Measurements from ENCODE around the gene ATP6V0B. TPM values are rescaled to one million over a fixed set of nuclear protein-coding genes. Genes with fewer than 3 reads are reported as not detected.
A peak's percentile ranks its signal among the peaks of the same experiment; 100 is the strongest.

ATP6V0B gene
- total and polyA plus RNA-seq, 10 of the 15 experiments (the other 5 are each of a cell fraction or from before 2014, with no cell fraction given), result 65.3 to 250 (median 144) TPM

DNA sequence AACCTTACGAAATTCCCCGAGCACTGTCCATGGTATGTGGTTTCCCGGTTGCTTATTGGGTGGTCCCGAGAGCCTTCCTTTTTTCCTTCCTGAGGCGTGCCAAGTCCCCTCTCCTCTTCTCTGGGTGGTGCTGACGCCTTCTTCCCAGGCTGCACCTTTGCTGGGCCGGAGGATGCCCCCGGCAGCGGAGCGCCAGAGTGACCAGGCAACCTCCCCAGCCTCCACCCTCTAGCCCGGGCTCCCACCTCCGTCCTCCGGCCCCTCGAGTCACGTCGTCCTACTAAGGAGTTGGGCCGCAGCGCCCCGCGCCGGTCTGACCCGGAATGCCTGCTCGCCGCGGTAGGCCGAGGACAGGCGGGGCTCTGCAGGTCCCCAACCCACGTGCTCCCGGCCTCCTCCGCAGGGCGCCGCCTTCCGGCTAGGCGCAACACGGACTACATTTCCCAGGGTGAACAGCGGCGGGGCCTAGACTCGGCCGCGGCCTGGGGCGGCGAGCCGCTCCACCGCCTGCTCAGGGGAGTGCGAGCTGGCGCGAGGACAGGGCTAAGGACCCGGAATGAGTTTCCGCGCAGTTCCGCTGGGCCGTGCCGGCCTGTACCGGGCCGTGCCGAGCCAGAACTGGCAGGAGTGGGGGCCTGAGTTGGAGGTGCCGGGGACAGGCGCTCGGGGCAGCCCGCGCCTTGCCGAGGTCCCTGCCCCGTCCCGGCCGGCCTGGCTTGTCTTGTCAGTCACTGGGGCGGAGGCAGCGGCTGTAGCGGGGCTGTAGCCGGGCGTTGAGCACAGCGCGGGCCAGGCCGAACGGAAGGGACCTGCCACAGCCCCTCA, 28.3 kb upstream of the ATP6V0B start, which contains the start of gene IPO13 (continued):
- TF ChIP-seq, protein P1, sequence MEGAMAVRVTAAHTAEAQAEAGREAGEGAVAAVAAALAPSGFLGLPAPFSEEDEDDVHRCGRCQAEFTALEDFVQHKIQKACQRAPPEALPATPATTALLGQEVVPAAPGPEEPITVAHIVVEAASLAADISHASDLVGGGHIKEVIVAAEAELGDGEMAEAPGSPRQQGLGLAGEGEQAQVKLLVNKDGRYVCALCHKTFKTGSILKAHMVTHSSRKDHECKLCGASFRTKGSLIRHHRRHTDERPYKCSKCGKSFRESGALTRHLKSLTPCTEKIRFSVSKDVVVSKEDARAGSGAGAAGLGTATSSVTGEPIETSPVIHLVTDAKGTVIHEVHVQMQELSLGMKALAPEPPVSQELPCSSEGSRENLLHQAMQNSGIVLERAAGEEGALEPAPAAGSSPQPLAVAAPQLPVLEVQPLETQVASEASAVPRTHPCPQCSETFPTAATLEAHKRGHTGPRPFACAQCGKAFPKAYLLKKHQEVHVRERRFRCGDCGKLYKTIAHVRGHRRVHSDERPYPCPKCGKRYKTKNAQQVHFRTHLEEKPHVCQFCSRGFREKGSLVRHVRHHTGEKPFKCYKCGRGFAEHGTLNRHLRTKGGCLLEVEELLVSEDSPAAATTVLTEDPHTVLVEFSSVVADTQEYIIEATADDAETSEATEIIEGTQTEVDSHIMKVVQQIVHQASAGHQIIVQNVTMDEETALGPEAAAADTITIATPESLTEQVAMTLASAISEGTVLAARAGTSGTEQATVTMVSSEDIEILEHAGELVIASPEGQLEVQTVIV (IDR thresholded peaks at IDR 0.05; ENCODE audit: borderline replicate concordance, partially characterized antibody), result peak; percentile 91
- peak; percentile 62; the same call in 1 of the 2 replicates for TF ChIP-seq CHD1 (IDR thresholded peaks at IDR 0.05; ENCODE audit: low read depth, low read length)
- TF ChIP-seq, protein P2, sequence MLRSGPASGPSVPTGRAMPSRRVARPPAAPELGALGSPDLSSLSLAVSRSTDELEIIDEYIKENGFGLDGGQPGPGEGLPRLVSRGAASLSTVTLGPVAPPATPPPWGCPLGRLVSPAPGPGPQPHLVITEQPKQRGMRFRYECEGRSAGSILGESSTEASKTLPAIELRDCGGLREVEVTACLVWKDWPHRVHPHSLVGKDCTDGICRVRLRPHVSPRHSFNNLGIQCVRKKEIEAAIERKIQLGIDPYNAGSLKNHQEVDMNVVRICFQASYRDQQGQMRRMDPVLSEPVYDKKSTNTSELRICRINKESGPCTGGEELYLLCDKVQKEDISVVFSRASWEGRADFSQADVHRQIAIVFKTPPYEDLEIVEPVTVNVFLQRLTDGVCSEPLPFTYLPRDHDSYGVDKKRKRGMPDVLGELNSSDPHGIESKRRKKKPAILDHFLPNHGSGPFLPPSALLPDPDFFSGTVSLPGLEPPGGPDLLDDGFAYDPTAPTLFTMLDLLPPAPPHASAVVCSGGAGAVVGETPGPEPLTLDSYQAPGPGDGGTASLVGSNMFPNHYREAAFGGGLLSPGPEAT (IDR thresholded peaks at IDR 0.05; ENCODE audit: low read depth), result peak; percentile 70; the same call in 1 of the 2 replicates
- peak; percentile 99 for TF ChIP-seq LARP7 (IDR thresholded peaks at IDR 0.05)
- TF ChIP-seq FOXM1 (IDR thresholded peaks at IDR 0.05; ENCODE audit: low read depth, low read length), result no peak
- TF ChIP-seq ZNF274 (IDR thresholded peaks at IDR 0.05; ENCODE audit: insufficient read depth, insufficient read length), result no peak
- TF ChIP-seq, protein P3, sequence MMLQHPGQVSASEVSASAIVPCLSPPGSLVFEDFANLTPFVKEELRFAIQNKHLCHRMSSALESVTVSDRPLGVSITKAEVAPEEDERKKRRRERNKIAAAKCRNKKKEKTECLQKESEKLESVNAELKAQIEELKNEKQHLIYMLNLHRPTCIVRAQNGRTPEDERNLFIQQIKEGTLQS (IDR thresholded peaks at IDR 0.05; ENCODE audit: borderline replicate concordance, extremely low read depth, low read depth, low read length), result peak; percentile 34; the same call in 1 of the 2 replicates
- peak; percentile 69 for TF ChIP-seq HDAC6 (IDR thresholded peaks at IDR 0.05; ENCODE audit: unreplicated experiment)
- TF ChIP-seq ASH2L (IDR thresholded peaks at IDR 0.05; ENCODE audit: borderline replicate concordance, low read depth), result no peak
- TF ChIP-seq SREBF2 (IDR thresholded peaks at IDR 0.05; ENCODE audit: low read length), result no peak
- TF ChIP-seq, protein P4, sequence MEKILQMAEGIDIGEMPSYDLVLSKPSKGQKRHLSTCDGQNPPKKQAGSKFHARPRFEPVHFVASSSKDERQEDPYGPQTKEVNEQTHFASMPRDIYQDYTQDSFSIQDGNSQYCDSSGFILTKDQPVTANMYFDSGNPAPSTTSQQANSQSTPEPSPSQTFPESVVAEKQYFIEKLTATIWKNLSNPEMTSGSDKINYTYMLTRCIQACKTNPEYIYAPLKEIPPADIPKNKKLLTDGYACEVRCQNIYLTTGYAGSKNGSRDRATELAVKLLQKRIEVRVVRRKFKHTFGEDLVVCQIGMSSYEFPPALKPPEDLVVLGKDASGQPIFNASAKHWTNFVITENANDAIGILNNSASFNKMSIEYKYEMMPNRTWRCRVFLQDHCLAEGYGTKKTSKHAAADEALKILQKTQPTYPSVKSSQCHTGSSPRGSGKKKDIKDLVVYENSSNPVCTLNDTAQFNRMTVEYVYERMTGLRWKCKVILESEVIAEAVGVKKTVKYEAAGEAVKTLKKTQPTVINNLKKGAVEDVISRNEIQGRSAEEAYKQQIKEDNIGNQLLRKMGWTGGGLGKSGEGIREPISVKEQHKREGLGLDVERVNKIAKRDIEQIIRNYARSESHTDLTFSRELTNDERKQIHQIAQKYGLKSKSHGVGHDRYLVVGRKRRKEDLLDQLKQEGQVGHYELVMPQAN (conservative IDR thresholded peaks at IDR 0.05), result peak; percentile 65
- no peak; the same call in 1 of the 2 replicates for TF ChIP-seq POLR2AphosphoS2 (IDR thresholded peaks at IDR 0.05; ENCODE audit: low read depth, low read length)
- 0 out of 2 replicates have a peak, but pooled peaks have one; percentile 11 for TF ChIP-seq PAX5 (IDR thresholded peaks at IDR 0.05; ENCODE audit: borderline replicate concordance, low read depth, low read length)
- TF ChIP-seq STAT3 (IDR thresholded peaks at IDR 0.05; ENCODE audit: low read depth, low read length), result no peak
- TF ChIP-seq KDM1A (IDR thresholded peaks at IDR 0.05; ENCODE audit: borderline replicate concordance), result no peak
- TF ChIP-seq, protein P5, sequence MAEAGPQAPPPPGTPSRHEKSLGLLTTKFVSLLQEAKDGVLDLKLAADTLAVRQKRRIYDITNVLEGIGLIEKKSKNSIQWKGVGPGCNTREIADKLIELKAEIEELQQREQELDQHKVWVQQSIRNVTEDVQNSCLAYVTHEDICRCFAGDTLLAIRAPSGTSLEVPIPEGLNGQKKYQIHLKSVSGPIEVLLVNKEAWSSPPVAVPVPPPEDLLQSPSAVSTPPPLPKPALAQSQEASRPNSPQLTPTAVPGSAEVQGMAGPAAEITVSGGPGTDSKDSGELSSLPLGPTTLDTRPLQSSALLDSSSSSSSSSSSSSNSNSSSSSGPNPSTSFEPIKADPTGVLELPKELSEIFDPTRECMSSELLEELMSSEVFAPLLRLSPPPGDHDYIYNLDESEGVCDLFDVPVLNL (IDR thresholded peaks at IDR 0.05; ENCODE audit: low read depth, low read length), result peak; percentile 22; the same call in 1 of the 2 replicates
- no peak for TF ChIP-seq ZNF217 (IDR thresholded peaks at IDR 0.05)
- TF ChIP-seq, protein P6, sequence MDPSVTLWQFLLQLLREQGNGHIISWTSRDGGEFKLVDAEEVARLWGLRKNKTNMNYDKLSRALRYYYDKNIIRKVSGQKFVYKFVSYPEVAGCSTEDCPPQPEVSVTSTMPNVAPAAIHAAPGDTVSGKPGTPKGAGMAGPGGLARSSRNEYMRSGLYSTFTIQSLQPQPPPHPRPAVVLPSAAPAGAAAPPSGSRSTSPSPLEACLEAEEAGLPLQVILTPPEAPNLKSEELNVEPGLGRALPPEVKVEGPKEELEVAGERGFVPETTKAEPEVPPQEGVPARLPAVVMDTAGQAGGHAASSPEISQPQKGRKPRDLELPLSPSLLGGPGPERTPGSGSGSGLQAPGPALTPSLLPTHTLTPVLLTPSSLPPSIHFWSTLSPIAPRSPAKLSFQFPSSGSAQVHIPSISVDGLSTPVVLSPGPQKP (IDR thresholded peaks at IDR 0.05; ENCODE audit: low read depth, low read length), result peak; percentile 70
- TF ChIP-seq SMARCA5 (IDR thresholded peaks at IDR 0.05), result peak; percentile 93; the same call in 1 of the 2 replicates
- no peak for TF ChIP-seq MTA3 (IDR thresholded peaks at IDR 0.05; ENCODE audit: borderline replicate concordance, low read length)
- TF ChIP-seq TAF1 (IDR thresholded peaks at IDR 0.05; ENCODE audit: borderline replicate concordance, low read depth, low read length), result peak; percentile 89

Measured in GM12878 (cell line).